HG03354 (cell line): Measurements from ENCODE around the gene ZDHHC5.
A peak's percentile ranks its signal among the peaks of the same experiment; 100 is the strongest.
"Not testable (repeated sequence)": the region's sequence is repeated elsewhere in the genome, so short reads cannot be mapped to it uniquely, and the experiment has no call there.

ENCODE experiments used
- ATAC-seq: cut with Tn5 transposase; IDR thresholded peaks from one replicate; pipeline ENCODE4 v1.9.1; 2021; ENCODE audit warnings: mild to moderate bottlenecking; ENCODE audit not compliant: unreplicated experiment, poor library complexity, severe bottlenecking

The ZDHHC5 gene

DNA sequence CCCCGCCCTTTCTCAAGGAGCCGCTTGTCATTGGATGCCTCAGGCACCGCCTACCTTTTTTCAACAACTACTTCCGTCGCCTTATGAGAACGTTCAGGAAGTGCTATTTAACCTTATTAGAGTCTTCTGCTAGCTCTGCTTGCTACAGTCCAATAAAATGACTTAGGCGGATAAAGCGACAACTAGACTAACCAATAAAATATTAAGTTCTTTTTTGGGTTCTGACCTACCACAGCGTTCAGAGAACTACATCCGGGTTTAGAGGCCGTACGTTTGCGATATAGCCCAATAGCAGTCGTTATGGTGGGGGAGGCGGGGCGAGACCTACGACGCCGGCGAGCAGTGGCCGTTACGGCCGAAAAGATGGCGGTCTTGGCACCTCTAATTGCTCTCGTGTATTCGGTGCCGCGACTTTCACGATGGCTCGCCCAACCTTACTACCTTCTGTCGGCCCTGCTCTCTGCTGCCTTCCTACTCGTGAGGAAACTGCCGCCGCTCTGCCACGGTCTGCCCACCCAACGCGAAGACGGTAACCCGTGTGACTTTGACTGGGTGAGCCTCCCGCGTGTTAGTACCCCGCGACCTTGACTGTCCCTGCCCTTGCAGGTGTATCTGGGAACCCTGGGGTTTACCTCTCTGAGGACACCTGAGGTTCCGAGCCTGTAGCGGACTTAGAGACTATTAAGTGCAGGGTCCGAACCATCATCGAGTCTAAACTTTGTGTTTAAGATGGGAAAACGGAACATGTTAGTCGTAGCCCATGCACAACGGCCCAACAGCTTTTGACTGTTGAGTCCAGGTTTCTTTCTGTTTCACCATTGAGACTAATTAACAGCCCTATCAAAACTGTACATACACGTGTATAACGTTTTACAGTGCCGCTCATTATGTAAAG is 44.6 kb downstream of the ZDHHC5 start, which contains the start of gene TMX2:
Gene TMX2 (plus strand): TSS at position 338 of the 895 bp plus-strand sequence. CDS start 26 bp downstream, at position 364.
- peak; percentile 94 for ATAC-seq

DNA sequence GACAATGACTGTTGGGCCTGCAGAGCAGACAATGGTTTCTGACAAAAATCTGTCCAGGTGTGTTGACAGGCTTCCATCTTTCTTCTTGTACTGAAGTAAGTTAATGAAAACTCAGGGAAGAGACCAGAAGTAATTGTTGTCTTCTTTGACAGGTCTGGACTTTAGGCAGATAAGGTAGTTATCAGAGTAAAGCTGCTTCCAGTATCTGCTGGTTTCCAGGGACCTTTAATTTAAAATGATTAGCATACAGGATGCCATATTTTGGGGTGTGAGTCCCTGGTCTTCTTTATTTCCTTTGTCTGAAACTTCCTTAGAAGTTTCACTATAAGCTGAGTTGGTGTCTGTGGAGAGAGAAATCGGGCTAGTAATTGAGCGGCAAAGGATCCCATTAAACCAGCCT is 45.9 kb downstream of the ZDHHC5 start:
- ATAC-seq: no peak

DNA sequence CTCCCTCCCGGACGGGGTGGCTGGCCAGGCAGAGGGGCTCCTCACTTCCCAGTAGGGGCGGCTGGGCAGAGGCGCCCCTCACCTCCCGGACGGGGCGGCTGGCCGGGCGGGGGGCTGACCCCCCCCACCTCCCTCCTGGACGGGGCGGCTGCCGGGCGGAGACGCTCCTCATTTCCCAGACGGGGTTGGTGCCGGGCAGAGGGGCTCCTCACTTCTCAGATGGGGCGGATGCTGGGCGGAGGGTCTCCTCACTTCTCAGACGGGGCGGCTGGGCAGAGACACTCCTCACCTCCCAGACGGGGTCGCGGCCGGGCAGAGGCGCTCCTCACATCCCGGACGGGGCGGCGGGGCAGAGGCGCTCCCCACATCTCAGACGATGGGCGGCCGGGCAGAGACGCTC is 48.8 kb downstream of the ZDHHC5 start:
- not testable (repeated sequence) for ATAC-seq

DNA sequence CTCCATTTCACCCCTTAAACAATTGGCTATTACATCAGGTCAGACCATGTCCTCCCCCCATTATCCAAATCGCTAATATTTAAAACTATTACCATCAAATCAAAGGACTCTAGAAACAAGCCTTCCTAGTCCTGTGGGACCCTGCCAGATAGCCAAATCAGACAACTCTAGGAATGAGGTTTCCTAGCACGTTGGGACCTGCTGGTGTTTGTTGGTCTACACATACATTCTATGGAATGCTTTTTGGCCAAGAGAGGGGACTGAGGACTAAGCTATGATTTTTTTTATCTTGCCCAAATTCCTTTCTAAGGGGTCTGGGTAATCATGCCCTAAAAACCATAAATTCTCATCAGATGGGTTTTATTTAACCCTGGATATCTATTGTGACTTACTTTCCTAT is 59.3 kb downstream of the ZDHHC5 start:
- no peak for ATAC-seq

DNA sequence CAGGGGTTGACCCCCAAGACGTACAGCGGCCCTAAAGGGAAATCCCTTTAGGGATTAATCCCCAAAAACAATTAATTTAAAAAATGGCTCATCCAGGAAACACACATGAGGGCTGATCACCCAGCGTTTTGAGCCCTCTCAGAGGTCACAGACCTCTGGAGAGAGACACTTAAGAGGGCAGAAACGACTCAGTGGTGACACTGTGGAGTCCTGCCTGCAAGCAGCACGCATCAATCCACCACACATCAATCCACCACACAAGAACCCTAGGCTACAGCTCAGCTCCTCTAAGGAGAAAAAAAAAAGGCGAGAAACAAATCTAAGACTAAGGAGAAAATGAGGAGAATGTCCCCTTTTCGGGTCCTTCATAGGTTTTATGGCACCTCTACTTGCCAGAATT is 60.9 kb downstream of the ZDHHC5 start:
- ATAC-seq: no peak

DNA sequence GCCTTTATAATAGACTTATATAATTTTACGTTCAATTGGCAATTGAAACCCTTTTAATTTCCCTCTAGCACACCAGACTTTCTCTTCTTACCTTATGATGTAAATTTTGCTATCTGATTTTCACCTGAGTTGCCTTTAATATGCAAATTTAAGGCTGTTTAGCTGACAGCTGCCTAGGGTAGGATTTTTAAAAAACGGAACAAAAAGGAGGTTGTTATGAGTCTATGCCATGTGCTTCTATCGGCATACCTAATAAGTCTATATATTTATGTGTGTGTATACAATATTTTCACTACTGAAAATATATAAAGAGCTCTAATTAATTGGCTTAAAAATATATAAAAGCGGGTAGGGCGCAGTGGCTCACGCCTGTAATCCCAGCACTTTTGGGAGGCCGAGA is 61.6 kb downstream of the ZDHHC5 start:
- ATAC-seq: no peak

DNA sequence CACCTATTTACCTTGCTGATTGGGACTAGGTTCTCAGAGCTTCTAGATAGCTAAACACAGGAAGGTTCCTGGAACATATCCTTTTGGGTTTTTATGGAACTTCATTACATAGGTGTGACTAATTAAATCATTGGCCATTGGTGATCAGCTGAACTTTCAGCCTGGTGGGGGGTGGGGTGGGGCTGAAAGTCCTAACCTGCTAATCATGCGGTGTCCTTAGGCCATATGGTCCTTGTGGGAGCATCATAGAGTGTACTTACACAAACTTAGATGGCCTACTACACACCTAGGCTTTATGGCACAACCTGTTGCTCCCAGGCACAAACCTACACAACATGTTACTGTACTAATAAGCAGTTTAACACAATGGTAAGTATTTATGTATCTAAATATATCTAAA is 64.7 kb downstream of the ZDHHC5 start:
- no peak for ATAC-seq

DNA sequence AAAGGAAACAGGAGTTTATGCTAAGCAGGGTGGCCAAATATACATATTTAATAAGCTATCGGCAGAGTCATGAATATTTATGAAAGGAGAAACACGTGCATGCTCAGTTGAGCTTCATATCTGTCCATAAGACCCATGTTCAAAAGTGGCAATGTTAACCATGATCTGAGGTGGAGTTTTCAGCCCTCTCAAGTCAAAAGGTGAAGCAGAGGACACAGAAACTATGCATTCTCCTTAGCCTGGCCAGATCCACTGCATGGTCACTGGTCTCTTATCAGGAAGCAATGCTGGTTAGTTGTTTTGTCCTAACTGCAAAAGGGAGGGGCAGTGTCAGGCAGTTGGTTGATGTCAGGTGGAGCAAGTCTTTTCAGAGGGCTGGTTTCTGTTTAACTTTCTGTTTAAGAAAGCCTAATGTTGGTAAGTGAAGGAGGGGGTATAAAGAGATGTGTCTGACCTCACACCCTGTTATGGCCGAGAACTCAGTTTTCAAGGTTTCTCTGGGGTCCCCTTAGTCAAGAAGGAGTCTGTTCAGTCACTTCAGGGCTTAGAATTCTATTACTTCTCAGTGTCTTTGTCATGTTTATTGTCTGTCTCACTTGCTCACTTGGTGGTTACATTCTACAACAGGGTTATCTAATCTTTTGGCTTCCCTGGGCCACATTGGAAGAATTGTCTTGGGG is 67.8 kb downstream of the ZDHHC5 start:
- ATAC-seq: no peak

DNA sequence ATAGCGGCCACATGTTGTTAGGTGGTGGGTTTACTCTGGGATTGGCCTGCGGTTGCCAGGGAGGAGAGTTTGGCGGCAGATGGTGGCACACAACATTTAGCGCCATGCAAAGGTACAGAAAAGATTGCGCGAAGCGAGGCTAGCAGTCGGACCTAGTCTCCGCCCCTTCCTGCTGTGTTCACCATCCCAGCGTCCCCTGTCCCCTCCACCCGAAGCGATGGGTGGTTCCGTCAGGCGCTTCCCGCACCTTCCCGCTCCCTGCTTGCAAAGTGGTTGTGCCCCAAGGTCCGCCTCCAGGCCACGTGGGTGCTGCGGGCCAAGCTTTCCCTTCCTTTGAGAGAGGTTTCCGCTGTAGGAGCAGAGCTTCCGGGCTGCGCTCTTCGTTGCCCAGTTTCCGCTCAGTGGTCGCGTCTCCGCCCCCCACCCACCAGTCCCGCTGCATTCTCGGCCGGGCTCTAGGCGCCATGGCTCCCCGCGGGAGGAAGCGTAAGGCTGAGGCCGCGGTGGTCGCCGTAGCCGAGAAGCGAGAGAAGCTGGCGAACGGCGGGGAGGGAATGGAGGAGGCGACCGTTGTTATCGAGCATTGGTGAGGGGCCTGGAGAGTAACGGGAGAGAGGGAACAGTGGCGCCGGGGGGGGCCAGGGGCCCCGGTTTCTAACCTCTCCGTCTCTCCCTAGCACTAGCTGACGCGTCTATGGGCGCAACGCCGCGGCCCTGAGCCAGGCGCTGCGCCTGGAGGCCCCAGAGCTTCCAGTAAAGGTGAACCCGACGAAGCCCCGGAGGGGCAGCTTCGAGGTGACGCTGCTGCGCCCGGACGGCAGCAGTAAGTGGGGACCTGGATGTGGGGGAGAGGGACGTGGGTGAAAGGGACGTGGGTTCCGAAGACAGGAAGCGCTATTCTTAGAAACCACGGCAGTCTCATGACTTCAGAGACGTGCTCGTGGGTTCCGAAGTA is 73.5 kb downstream of the ZDHHC5 start, which contains the start of gene SELENOH:
Gene SELENOH (plus strand): TSS at position 360 of the 955 bp plus-strand sequence. CDS start 105 bp downstream, at position 465.
- ATAC-seq: peak; percentile 94

DNA sequence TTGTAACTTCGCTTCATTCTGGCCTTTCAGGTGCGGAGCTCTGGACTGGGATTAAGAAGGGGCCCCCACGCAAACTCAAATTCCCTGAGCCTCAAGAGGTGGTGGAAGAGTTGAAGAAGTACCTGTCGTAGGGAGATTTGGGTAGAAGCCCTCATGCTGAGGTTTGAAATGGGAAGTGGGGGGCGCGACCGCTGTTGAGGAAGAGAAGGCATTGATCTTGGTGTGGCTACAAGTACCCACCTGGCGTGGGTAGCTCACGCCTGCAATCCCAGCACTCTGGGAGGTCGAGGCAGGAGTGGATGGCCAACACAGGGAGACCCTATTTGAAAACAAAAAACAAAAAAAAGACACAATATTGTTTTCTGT is 74.2 kb downstream of the ZDHHC5 start:
- ATAC-seq: no peak

DNA sequence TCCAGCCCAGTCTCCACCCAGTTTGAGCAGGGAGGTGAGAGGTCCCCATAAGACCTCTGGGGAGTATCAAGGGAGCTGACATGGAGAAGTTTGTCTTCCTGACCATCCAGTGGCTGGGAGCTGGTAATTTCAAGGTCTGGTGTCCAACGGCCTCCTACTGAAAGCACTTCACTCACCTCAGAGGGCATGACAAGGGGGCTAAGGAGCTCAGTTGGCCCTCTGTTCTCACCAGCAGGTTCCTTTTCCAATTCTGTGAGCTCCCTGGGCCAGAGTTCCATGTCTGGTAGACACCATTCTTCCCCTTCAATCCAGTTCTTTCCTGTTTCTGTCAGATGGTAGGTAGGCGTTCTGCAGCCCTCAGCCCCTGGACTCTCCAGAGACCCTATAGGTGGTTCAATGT is 76.4 kb downstream of the ZDHHC5 start:
- no peak for ATAC-seq

DNA sequence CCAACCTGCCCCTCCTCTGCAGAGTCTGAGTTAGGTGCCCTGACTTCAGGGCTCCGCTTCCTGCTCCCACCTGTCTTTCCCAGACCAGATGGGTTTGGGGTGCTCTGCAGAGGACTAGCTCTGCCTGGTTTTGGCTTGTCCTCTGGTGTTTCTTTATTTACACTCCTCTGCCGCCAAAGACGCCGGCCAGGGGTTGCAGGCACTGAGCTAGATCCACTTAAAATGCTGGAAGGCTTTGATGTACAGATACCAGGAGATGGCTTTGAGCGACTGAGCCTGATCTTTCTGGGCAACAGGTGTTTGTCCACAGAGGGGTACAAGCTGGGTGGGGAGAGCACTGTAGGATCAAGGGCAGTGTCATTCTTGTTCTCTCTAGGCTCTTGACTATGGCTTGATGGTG is 77.3 kb downstream of the ZDHHC5 start:
- no peak for ATAC-seq

DNA sequence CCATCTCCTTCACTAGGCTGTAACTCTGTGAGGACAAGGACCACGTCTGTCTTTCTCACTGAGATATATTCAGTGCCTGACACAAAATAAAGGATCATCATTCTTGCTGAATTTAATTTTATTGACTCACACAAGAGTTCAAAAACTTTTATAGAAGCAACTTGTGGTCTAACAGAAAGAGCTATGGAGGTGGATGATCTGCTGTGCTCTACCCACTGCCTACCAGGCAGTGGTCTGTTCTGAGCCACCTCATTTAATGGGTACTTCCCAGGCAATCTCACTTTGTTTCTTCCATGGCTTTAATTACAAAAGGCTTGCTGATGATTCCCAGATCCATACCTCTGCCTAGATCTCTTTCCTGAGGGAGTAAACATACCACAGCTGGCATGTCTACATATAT is 79.0 kb downstream of the ZDHHC5 start:
- ATAC-seq: no peak
